GM12864 (cell line): ENCODE results near the gene MACROD2.

Source experiments
- DNase-seq: peaks from one replicate; pipeline ENCODE4 v3.0.0-alpha.2; 2011; ENCODE audit warnings: low read depth
- H3K4me3 ChIP-seq: 2 replicates; pipeline ENCODE4 v1.5.1; 2011; ENCODE audit warnings: mild to moderate bottlenecking, low read depth, low read length, control low read depth
- TF ChIP-seq, protein P1 (sequence below): IDR thresholded peaks from 2 replicates; pipeline ENCODE4 v1.5.1; 2011; ENCODE audit warnings: low read depth, mild to moderate bottlenecking, moderate library complexity, low read length, control low read depth, inconsistent platforms; ENCODE audit errors: missing control alignments

Gene MACROD2

GRCh38 chr20:14959506-14960475, 964.5 kb downstream of the MACROD2 start:
- no peak for DNase-seq

GRCh38 chr20:14960831-14961230, 965.5 kb downstream of the MACROD2 start:
- no peak overlapping the region for H3K4me3 ChIP-seq
- no peak for DNase-seq
- TF ChIP-seq, protein P1, sequence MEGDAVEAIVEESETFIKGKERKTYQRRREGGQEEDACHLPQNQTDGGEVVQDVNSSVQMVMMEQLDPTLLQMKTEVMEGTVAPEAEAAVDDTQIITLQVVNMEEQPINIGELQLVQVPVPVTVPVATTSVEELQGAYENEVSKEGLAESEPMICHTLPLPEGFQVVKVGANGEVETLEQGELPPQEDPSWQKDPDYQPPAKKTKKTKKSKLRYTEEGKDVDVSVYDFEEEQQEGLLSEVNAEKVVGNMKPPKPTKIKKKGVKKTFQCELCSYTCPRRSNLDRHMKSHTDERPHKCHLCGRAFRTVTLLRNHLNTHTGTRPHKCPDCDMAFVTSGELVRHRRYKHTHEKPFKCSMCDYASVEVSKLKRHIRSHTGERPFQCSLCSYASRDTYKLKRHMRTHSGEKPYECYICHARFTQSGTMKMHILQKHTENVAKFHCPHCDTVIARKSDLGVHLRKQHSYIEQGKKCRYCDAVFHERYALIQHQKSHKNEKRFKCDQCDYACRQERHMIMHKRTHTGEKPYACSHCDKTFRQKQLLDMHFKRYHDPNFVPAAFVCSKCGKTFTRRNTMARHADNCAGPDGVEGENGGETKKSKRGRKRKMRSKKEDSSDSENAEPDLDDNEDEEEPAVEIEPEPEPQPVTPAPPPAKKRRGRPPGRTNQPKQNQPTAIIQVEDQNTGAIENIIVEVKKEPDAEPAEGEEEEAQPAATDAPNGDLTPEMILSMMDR = no peak

More at GRCh38 chr20:14959506-14960475, 964.5 kb downstream of the MACROD2 start:
- TF ChIP-seq, protein P1 = no peak
- H3K4me3 ChIP-seq = no peak overlapping the region

DNA sequence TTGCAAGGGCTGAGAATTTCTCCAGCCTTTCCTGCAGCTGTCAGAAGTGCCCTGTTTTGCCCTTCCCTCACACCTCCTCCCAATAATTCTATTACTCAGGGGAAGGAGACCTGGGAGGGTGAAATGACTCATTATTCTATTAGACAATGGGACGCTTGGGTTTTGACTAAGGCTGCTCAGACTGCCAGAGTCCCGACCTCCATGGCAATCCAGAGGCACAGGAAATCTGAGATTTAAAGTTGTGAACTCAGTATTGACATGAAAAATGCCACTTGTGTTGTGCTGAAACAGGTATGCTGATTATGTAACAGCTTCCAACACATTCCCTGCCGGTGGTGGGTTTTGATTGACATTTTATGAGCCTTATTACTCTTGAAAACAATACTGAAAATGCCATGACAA, 967.9 kb downstream of the MACROD2 start:
- no peak for DNase-seq
- H3K4me3 ChIP-seq = no peak overlapping the region
- TF ChIP-seq, protein P1 = no peak

DNA sequence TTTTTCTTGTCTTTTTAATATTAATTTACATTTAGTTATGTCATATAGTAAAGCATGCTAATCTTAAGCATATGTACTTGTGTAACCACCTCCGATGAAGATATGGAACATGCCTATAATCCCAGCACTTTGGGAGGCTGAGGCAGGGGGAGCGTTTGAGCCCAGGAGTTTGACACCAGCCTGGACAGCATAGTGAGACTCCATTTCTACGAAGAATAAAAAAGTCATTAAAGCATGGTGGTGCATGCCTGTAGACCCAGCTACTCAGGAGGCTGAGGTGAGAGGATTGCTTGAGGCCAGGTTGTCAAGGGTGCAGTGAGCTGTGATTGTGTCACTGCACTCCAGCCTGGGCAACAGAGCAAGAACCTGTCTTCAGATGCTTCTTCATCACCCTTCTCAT, 970.9 kb downstream of the MACROD2 start:
- no peak for DNase-seq
- TF ChIP-seq, protein P1 = no peak
- no peak overlapping the region for H3K4me3 ChIP-seq

DNA sequence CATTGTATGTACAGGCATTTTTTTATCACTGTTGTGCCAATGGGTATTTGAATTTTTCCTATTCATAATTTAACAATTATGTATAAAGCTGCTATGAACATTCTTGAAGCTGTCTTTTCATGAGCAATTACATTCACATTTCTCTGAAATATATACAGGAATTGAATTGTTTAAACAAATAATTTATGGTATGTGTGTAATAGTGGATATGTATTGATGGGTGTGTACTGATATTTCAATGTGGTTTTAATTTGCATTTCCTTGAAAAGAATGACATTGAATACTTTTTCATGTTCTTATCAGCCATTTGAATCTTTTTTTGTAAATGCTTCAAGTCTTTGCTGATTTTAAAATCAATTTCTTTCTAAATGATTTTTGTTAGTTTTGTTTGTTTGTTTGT, 971.5 kb downstream of the MACROD2 start:
- no peak for DNase-seq
- TF ChIP-seq, protein P1 = no peak
- H3K4me3 ChIP-seq = no peak overlapping the region

GRCh38 chr20:14972256-14972655, 976.9 kb downstream of the MACROD2 start:
- TF ChIP-seq, protein P1 = no peak
- DNase-seq = no peak
- H3K4me3 ChIP-seq = no peak overlapping the region

DNA sequence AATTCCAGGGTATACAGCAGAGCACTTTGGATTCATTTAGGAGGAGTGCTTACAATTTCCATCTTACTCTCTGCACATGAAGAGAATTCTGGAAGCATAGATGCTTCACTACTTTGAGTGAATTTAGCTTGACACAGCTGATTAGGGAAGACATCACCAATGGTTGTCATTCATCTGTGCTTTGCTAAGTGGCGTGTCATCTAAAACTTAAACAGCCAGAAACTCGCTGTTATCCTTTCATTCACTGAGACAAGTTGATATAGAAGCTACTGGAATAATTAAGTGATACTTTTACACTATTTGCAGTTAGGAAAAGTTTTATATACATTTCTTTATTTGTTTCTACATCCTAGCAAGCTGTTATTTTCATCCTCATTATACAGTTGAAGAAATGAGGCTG, 977.4 kb downstream of the MACROD2 start:
- no peak overlapping the region for H3K4me3 ChIP-seq
- no peak for DNase-seq
- TF ChIP-seq, protein P1 = no peak
